ENCODE results near the gene SLC9A5.

Gene SLC9A5

GRCh38 chr16:67213197-67214019 is 35.4 kb upstream of the SLC9A5 start:
- DNase-seq: no peak

GRCh38 chr16:67215706-67216105 is 33.1 kb upstream of the SLC9A5 start:
- DNase-seq: no peak

GRCh38 chr16:67216612-67217490 is 31.9 kb upstream of the SLC9A5 start:
- no peak for DNase-seq

GRCh38 chr16:67223992-67224391 is 24.8 kb upstream of the SLC9A5 start:
- no peak for DNase-seq

- DNase-seq: no peak
These were observed 22.4 kb upstream of the SLC9A5 start for GRCh38 chr16:67226295-67226803.

- DNase-seq: peak; percentile 98
These were observed 21.8 kb upstream of the SLC9A5 start, which contains the start of gene TMEM208 for GRCh38 chr16:67226804-67227566. TMEM208 (plus strand) TSS chr16:67227130; CDS start chr16:67227219, 89 bp downstream.

- no peak for DNase-seq
These were observed 21.2 kb upstream of the SLC9A5 start for GRCh38 chr16:67227567-67227921.

GRCh38 chr16:67228034-67228785 is 20.6 kb upstream of the SLC9A5 start:
- DNase-seq: no peak

- DNase-seq: no peak
These were observed 19.9 kb upstream of the SLC9A5 start for GRCh38 chr16:67228905-67229304.

- no peak for DNase-seq
These were observed 18.6 kb upstream of the SLC9A5 start for GRCh38 chr16:67229906-67230808.

- DNase-seq: no peak
These were observed 17.7 kb upstream of the SLC9A5 start for GRCh38 chr16:67230809-67231660.

GRCh38 chr16:67233596-67233995 is 15.2 kb upstream of the SLC9A5 start:
- no peak for DNase-seq

- no peak for DNase-seq
These were observed 14.6 kb upstream of the SLC9A5 start for GRCh38 chr16:67234180-67234597.

GRCh38 chr16:67235816-67236562 is 12.8 kb upstream of the SLC9A5 start:
- DNase-seq: peak; percentile 80

GRCh38 chr16:67236563-67237395 is 12.0 kb upstream of the SLC9A5 start:
- DNase-seq: peak; percentile 87

GRCh38 chr16:67237396-67238277 is 11.1 kb upstream of the SLC9A5 start:
- no peak for DNase-seq

- no peak for DNase-seq
These were observed 10.6 kb upstream of the SLC9A5 start for GRCh38 chr16:67238278-67238575.
